Putamen (tissue), 1 donor: ENCODE data around the gene RFX8.
"Not testable (repeated sequence)": the region's sequence is repeated elsewhere in the genome, so short reads cannot be mapped to it uniquely, and the experiment has no call there.

Experiments used
- DNase-seq: peaks from one replicate; pipeline ENCODE4 v3.0.0-alpha.2; 2016; ENCODE audit warnings: low spot score

The RFX8 gene

GRCh38 chr2:101486258-101486701 lies 11.4 kb upstream of the RFX8 start:
- DNase-seq: no peak

- DNase-seq: no peak
Observed at GRCh38 chr2:101485856-101486255, 10.9 kb upstream of the RFX8 start.

DNA sequence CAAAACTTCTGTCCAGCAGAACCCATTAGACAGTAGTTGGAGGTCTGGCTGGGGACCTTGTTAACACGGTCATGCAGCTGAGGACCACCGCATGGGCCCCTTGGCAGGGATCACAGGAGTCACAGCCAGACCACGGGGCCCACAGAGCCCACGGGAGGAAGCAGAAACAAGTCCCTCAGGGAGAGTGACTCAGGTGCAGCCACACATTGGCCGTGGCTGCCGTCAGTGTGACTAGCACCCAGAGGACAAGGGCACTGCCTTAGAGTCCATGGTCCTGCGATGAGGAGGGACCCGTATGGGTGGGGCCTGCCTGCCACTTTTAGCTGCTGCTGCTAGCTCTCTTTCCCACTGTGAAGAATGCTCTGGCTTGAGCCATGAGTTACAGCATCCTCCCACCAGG lies 5.9 kb upstream of the RFX8 start:
- no peak for DNase-seq

GRCh38 chr2:101479810-101480209 lies 4.9 kb upstream of the RFX8 start:
- no peak for DNase-seq

- no peak for DNase-seq
Observed at GRCh38 chr2:101479328-101479727, 4.4 kb upstream of the RFX8 start.

DNA sequence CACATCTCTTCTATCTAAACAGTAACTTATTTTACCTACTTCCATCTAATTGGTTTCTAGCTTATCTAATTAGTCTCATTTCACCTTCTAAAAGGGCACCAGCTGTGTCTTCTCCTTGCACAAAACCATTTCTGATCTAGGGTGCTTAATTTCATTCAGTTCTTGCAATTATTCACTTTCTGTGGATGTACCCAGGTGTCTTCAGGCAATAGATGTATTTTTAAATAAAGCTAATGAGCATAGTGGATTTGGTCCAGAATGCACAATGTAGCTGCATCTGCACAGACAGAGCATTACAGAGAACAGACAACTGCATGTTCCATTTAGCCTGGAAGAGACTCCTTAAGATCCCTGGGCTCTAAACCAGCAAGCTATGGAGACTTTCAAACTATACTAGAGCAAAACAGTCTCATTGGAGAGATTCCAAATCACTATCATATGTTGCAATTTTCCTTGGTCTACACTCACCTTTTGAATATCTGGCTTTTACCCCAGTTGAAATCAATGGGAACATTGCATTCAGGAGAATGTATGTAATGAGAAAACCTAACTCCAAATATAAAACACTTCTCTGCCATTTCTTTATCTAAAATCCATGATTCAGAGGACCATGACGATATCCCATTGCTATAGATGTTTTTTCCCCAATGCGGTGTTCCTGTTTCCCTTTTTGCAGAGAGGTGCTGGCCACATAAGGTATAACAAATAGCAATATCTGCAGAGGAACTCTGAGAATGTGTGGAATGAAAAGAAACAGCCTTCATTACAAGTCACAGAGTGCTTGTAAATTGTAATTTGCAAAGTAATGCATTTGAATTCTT lies 3.5 kb upstream of the RFX8 start:
- no peak for DNase-seq

DNA sequence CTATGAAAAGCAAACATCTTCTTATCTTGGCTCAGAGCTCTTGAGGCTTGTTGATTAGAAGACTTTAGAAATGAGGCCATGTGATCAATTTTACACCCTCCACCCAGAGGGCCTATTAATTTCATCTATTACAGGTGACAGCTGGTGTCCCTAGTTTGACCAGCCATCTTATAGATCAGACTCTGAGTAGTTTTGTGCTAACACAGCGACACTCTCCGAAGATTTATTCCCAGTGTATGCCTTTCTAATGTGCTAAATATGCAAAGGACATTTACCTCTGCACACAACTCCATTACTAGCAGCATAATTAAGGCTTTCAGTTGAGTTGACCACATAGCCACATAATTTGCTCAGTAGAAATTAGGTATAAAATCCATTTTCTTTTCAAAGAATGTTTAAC lies 2.6 kb upstream of the RFX8 start:
- no peak for DNase-seq

- no peak for DNase-seq
Observed at GRCh38 chr2:101476605-101477208, 1.8 kb upstream of the RFX8 start.

DNA sequence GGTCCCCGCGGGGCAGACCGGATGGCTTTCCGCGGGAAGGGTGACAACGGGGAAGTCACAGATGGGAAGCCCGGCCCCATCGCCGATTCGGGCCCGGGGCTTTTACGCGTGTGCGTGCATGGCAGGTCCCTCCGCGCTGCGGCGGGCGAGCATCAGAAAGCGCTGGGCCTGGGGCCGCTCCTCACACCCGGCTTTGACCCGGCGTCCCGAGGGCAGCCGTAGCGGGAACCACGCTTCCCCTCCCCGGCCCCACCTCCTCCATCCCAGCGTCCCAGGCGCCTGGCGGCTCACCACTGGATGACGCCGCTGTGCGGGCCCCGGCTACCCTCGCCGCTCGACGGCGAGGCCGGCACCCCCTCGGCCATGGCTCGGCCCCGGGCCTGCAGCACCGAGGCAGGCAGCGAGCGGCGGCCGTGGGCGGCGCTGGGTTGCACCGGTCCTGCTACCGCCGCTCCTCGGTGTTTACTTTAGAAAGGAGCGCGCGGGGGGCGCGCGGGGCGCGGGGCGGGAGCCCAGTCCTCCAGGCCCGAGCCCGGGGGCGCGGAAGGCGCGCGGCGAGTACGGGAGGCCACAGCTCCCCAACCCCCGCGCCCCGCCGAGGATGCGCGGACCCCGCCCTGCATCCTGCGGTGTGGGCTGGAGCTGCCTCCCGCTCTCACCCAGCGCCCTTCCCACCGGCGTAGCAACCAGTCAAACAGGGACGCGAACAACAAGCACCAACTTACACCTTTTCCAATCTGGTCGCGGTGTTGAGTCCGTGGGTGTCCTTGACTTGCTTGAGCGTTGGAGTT lies 806 bp downstream of the RFX8 start:
- peak; percentile 44 for DNase-seq

DNA sequence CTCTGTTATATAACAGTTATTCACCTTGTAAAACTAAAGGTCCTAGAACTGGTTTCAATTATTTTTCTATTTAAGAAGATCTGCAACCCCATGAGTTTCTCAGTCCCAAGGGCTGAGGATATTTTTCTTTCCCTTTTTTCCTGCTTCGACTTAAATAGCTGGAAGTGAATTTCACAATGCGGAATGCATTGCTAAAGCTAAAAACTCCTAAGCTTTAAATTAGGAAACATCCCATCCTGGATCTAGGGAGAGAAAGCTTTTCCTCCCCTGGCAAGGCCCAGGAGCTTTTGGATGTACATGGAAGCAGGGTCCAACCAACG lies 1.4 kb downstream of the RFX8 start:
- peak; percentile 6 for DNase-seq

GRCh38 chr2:101469863-101470262 lies 5.0 kb downstream of the RFX8 start:
- DNase-seq: no peak

DNA sequence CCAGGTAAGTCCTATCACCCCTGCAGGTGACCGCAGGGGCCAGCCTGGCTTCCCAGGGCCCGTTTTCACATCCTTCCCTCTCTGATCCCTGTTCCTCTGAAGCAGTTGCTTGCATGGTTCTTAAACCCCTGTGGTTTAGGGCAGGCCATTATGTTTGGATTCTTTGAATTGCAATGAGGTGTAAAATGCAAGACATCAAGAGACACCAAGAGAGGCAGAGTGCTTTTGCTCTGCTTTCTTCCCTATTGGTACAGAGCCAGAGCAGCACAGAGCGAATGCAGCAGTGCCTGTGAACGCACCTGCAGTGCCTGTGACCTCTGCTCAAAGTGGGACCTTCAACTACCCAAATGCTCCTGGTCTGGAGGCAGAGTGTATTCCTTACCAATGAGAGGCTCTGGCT lies 7.6 kb downstream of the RFX8 start:
- no peak for DNase-seq

- DNase-seq: no peak
Observed at GRCh38 chr2:101466426-101466825, 8.5 kb downstream of the RFX8 start.

GRCh38 chr2:101464841-101465240 lies 10.1 kb downstream of the RFX8 start:
- no peak for DNase-seq

- no peak for DNase-seq
Observed at GRCh38 chr2:101463911-101464641, 10.8 kb downstream of the RFX8 start.

DNA sequence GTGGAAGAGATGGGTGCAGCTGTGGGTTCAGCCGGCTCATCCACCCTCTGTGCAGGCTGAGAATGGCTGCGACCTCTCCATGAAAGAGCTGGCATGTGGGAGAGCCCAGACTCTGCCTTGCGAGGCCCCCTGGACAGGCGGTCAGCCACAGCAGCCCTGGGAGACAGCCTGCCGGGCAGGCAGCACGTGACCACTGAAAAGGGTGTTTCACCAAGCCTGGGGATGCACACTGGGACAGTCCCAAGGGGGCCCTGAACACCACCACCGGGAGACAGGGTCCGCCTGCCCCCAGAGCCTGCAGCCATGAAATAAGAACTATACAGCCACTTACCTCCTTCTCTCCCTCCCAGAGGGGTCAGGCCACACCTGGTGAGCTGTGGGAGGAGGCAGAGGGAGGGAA lies 11.5 kb downstream of the RFX8 start:
- no peak for DNase-seq

DNA sequence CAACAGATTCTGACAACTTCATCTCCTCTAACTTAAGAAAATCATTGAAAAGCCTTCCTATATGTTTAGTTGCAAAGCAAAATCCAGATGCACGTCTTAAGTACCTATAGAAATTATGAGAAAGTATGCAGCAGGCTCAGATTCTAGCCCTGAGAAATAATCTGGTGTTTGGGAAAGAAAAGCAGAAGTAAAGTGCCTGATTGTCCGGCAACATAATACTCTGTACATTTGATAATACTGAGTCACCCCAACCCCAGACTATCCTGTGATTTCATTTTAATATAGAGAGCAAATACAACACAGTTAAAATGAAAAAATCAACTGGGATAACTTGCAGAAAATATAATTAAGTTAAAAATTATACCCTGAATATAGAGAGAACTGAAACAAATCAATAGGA lies 13.5 kb downstream of the RFX8 start:
- no peak for DNase-seq

DNA sequence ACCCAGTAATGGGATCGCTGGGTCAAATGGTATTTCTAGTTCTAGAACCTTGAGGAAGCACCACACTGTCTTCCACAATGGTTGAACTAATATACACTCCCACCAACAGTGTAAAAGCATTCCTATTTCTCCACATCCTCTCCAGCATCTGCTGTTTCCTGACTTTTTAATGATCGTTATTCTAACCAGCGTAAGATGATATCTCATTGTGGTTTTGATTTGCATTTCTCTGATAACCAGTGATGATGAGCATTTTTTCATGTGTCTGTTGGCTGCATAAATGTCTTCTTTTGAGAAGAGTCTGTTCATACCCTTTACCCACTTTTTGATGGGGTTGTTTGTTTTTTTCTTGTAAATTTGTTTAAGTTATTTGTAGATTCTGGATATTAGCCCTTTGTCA lies 20.5 kb downstream of the RFX8 start:
- not testable (repeated sequence) for DNase-seq

GRCh38 chr2:101450965-101451364 lies 23.9 kb downstream of the RFX8 start:
- DNase-seq: no peak

- DNase-seq: no peak
Observed at GRCh38 chr2:101446869-101447268, 28.0 kb downstream of the RFX8 start.

DNA sequence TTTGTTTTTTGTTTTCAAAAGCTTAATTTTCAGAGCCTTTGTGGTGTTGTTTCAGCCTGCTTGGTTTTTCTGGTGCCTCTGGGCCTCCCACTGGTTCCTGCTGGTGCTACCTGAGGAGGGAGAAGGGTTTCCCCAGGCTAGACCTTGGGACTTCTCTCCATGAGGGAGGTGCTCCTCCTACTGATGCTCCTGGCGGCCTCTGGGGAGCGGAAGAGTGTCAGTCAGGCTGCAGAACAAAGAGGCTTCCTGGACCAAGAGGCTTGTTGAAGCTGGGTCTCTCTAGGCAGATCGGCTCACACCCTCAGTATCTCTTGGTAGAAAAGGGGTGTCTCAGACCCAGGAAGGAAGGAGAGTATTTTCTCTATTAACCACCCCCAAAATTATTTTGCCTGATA lies 32.2 kb downstream of the RFX8 start:
- DNase-seq: no peak

- no peak for DNase-seq
Observed at GRCh38 chr2:101442042-101442666, 32.8 kb downstream of the RFX8 start.
